ENCODE results near the gene SLC35B3. TPM values are rescaled to one million over a fixed set of nuclear protein-coding genes. Genes with fewer than 3 reads are reported as not detected.

The SLC35B3 gene
- total RNA-seq, 4 donors from 2014 or later = 6.0 to 13.9 (median 11.2) TPM

DNA sequence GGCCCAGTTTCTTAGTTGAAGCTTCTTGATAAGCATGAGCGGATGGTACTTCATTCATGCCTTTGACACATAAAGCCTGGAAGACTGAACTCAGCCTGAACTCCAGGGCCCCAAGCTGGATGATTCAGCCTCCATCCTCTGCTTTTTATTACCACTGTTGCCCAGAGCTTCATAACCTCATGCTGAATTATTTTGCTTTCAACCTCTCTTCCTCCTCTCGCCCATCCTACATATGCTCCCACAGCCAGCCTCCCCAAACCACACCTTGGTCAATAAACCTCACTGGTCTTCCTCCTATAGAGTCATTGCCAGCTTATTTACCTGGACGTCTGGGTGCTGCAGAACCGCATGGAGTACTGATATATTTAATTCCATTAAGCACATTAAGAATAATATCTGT is 59.4 kb downstream of the SLC35B3 start:
- no peak for DNase-seq
- H3K36me3 ChIP-seq = no peaks in the 10 kb centered on the region
- H3K4me3 ChIP-seq = no peak overlapping the region
- WGBS, 2 donors = 80 to 84% methylated on average over 4 of the region's 4 CpGs
- TF ChIP-seq POLR2A (IDR thresholded peaks at IDR 0.05) (no peak), CTCF (IDR thresholded peaks at IDR 0.05) (no peak)
- intact Hi-C loops (cut with DNase I) = no loop called here
- H3K9me3 ChIP-seq = no peaks in the 10 kb centered on the region
- no peaks in the 10 kb centered on the region for H3K4me1 ChIP-seq
- no peak overlapping the region for H3K27ac ChIP-seq
- H3K27me3 ChIP-seq = no peaks in the 10 kb centered on the region

Measured in esophagus squamous epithelium (tissue), 5 donors.